HG03175 (cell line): ENCODE results near the gene NSRP1.
"Not testable (repeated sequence)": the region's sequence is repeated elsewhere in the genome, so short reads cannot be mapped to it uniquely, and the experiment has no call there.

ENCODE experiments used
- ATAC-seq: cut with Tn5 transposase; IDR thresholded peaks from one replicate; pipeline ENCODE4 v1.9.1; 2021; ENCODE audit warnings: mild to moderate bottlenecking, moderate library complexity; ENCODE audit not compliant: unreplicated experiment

The NSRP1 gene

GRCh38 chr17:30220414-30220813 lies 103.8 kb downstream of the NSRP1 start:
- no peak for ATAC-seq

DNA sequence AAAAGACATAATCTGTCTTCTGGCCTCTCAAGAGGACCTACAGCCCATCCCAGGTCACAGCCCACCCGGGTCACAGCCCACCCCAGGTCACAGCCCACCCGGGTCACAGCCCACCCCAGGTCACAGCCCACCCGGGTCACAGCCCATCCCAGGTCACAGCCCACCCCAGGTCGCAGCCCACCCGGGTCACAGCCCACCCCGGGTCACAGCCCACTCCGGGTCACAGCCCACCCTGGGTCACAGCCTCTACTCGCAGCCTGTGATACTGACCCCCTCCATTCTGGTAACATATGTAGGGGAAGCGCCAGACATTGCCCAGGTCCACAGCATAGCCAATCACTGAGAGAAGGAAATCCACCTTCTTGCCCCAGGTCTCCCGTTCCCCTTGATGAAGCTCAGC lies 104.7 kb downstream of the NSRP1 start:
- ATAC-seq: no peak

- no peak for ATAC-seq
These were observed 105.6 kb downstream of the NSRP1 start for GRCh38 chr17:30222251-30222650.

DNA sequence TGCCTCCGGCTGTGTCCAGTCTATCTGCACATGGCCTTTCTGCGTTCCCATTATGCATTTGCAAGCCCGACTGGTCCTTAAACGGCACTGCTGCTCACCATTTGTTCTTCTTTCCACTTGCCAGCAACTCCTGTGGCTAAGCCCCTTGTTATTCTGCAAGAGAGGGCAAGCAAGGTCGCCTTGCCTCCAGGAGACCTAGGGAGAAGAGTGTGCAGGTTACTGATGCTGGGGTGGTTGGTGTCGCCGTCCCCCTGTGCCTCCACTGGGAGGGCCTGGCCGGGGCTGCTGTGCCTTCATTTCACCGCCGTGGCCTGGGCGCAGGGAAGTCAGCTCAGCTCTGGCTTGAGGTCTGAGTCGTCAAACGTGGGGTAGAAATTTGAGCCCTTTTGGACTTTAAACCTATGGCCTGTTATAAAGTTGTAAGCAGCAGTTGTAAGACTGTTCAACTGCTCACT lies 106.1 kb downstream of the NSRP1 start:
- ATAC-seq: no peak

DNA sequence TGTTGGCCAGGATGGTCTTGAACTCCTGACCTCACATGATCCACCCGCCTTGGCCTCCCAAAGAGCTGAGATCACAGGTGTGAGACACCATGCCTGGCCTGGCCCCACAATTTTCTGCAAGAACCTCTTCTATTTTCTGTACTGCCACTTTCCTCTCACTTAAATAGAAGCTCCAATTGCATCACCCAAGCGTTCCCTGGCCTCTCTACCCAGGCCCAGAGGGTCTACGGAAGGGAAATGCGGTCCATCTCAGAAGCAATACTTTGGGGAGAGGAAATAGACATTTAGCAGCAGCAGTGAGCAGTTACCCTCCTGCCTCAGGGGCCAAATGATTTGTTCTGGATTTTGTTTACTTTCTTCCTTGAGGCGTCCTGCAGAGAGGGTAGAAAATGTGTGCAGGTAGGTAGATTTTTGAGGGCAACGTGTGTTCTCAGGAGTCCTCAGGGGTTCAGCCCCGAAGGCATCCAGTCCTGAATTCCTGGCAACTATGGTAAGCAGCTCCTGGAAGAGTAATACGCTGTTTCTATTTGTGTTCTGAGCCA lies 107.9 kb downstream of the NSRP1 start:
- no peak for ATAC-seq

GRCh38 chr17:30225112-30225511 lies 108.5 kb downstream of the NSRP1 start:
- ATAC-seq: no peak

GRCh38 chr17:30225919-30226553 lies 109.4 kb downstream of the NSRP1 start:
- no peak for ATAC-seq

DNA sequence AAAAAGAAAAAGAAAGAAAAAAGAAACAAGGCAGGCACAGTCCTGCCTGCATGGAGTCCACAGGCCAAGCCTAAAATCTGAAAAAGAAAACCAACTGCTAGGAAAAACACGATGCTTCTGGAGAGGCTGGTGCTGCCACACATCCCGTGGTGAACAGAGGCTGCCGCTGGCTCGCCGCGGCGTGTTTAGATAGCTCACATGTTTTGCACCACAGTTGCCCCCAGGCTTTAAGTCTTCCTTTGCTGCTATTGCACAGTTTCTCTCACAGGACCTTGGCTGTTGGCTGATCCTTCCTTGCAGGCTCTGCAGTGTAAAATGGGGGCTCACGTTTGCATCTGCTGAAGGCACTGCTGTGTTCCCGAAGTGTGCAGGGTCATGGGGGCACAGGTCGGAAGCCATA lies 110.3 kb downstream of the NSRP1 start:
- ATAC-seq: no peak

GRCh38 chr17:30228011-30228410 lies 111.4 kb downstream of the NSRP1 start:
- no peak for ATAC-seq

DNA sequence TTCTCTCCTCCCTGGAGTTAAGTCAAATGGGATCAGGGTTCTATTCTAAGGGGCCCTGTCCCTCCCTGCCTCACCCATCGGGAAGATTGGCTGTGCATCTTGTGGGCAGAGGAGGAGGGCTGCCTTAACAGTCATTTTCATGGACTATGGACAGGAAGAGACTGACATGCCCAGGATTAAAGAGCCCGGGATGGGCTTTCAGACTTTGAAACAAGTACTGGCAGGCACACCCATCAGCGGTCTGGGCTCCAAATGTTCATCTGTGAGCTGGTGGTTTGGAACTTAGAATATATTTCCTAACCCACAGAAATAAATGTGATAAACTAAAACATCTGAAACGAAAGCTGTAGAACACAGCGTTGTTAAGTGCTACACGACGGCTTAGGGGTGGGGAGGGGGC lies 112.4 kb downstream of the NSRP1 start:
- ATAC-seq: no peak

DNA sequence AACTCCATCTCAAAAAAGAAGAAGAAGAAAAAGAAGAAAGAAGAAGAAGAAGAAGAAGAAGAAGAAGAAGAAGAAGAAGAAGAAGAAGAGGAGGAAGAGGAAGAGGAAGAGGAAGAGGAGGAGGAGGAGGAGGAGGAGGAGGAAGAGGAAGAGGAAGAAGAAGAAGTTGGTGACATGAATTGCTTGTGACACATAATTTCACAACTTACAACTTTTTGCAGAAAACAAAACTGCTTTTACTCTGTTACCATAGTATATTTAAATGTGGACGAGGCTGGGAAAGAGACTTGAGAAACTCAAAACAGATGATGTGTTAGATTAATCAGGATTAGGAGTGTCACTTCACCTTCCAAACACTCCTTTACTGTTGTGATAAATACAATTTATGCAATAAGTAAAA lies 113.4 kb downstream of the NSRP1 start:
- ATAC-seq: not testable (repeated sequence)

- no peak for ATAC-seq
These were observed 114.0 kb downstream of the NSRP1 start for GRCh38 chr17:30230596-30231125.

DNA sequence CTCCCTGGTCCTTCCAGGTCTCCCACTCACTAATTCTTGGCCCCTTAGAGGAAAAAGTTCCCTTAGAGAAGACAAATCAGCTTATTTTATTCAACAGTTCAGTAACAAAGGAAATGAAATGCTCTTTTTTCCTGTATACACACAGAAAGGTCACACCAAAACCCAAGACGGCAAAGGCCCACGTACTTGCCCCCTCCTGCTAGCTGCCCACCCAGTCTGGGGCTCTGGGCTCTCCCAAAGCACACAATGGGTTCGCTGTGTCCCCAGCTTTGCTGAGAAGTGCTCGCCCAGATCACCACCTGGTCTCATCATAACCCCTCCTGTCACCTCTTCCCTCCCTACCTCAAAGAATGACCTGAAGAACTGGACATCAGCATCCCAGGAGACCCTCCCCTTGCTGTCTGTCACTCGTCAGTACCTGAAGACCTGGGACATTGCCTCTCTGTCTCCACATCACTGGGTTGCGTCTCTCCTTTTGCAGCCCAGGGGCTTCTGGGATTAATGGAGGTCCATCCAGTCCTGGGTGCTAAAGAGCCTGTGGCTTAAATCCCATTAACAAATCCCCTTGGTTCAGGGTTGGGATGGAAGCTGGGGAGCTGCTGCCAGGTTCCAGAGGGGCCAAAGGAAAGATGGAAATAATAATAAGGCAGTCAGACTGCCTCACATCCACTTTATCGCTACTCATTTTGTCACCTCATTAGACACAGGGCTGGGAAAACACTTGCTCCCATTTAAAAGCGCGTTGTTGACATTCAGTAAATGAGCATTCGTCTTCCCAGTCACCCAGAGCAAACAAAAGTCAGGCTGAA lies 115.6 kb downstream of the NSRP1 start:
- ATAC-seq: no peak

GRCh38 chr17:30232824-30233427 lies 116.3 kb downstream of the NSRP1 start:
- no peak for ATAC-seq

- ATAC-seq: no peak
These were observed 117.7 kb downstream of the NSRP1 start for GRCh38 chr17:30234296-30234695.

- no peak for ATAC-seq
These were observed 118.3 kb downstream of the NSRP1 start for GRCh38 chr17:30234964-30235363.

DNA sequence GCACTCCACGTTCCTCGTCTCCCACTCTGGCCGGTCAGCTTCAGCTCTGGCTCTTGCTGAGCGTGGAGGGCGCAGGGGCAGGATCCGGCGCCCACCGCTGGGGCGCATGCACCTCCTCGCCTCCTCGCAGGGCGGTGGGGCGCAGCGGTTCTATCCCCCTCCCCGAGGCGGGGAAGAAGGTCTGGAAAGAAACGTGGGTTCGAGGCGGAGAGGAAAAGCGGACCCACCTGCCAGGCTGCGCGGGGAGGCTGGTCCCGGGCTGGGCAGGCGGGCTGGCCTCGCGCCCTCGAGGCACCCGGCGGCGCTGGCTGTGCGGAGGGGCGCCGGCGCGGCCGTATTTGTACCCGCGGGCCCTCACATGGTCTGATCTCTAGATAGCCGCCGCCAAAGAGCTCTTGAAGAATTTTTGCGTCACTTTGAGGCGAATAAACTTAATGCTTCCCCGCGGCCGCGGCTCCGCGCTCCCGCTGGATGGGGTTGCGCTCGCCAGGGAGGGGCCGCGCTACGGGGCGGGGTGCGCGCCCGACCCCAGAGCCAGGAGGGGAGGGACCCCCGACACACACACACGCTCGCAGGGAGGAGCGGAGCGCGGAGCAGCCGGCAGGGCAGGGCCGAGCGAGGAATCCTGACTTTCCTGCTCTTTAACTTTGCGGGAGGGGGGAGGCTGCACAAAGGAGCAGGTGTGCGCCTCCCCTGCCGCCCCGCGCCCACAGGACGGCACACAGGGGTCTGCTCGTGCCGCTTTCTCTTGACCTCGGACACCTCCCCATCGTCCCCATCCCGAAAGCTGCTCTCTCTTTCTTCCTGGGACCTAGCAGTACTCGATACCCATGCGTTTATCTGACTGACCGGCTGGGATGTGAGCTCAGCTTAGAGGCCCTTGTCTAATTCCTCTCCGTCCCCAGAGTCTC lies 119.0 kb downstream of the NSRP1 start, which contains the start of gene SLC6A4:
SLC6A4 (minus strand) TSS at position 312 of the 911 bp plus-strand sequence. CDS start 13,739 bp downstream, outside the sequence.
- ATAC-seq: no peak
